Sigmoid colon (tissue), 4 donors: ENCODE measurements around the gene CDK9.

Experiments used
- EP300 ChIP-seq, 4 donors: sonication (generic); formaldehyde crosslinking; IDR thresholded peaks; one replicate each; pipeline ENCODE4 v1.6.1; 2017; ENCODE audit warnings: antibody characterized with exemption in 4 of 4
- POLR2A ChIP-seq, 2 donors: fragments of 450-650 bp; IDR thresholded peaks; one replicate each; pipeline ENCODE4 v1.6.1; 2016; ENCODE audit warnings: antibody characterized with exemption in 2 of 2, mild to moderate bottlenecking in 2 of 2, moderate library complexity in 2 of 2
- POLR2AphosphoS5 ChIP-seq, 4 donors: sonication (generic); formaldehyde crosslinking; IDR thresholded peaks; one replicate each; pipeline ENCODE4 v1.6.1; 2017; ENCODE audit warnings: antibody characterized with exemption in 4 of 4
- TF ChIP-seq, protein P1 (sequence below), 4 experiments: fragments of 450-650 bp in 3 of 4; fragments of 200-600 bp in 1 of 4; IDR thresholded peaks; one replicate each; pipeline ENCODE4 v1.5.1; 2016 to 2019; ENCODE audit warnings: antibody characterized with exemption in 4 of 4, mild to moderate bottlenecking in 3 of 4, moderate library complexity in 2 of 4

DNA sequence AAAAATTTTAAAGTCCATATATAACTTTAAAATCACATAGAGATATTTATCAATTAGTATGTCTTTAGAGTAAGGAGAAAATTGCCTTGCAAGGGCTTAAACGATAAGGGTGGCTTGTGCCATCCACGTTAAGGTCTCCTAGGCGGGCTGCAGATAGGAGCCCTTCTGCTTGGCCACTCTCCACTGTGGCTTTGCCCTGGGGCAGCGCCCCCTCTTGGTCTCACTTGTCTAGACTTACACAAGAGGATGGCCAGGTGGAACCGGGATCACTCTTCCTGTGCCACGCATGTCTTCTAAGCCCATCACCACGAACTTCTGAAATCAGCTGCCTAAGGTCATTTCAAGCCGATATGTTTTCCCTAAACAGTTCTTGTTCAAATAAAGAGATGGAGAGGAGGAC lies 19.8 kb downstream of the CDK9 start:
- TF ChIP-seq POLR2A (IDR thresholded peaks at IDR 0.05) (no peak), POLR2AphosphoS5 (IDR thresholded peaks at IDR 0.05) (no peak), EP300 (IDR thresholded peaks at IDR 0.05) (no peak)
- TF ChIP-seq, protein P1, sequence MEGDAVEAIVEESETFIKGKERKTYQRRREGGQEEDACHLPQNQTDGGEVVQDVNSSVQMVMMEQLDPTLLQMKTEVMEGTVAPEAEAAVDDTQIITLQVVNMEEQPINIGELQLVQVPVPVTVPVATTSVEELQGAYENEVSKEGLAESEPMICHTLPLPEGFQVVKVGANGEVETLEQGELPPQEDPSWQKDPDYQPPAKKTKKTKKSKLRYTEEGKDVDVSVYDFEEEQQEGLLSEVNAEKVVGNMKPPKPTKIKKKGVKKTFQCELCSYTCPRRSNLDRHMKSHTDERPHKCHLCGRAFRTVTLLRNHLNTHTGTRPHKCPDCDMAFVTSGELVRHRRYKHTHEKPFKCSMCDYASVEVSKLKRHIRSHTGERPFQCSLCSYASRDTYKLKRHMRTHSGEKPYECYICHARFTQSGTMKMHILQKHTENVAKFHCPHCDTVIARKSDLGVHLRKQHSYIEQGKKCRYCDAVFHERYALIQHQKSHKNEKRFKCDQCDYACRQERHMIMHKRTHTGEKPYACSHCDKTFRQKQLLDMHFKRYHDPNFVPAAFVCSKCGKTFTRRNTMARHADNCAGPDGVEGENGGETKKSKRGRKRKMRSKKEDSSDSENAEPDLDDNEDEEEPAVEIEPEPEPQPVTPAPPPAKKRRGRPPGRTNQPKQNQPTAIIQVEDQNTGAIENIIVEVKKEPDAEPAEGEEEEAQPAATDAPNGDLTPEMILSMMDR (IDR thresholded peaks at IDR 0.05), result no peak
